Measurements from ENCODE around the gene PPFIA1.

- TF ChIP-seq CTCF (IDR thresholded peaks at IDR 0.05; ENCODE audit: control extremely low read depth in 1 of 3, insufficient read depth in 1 of 3, low read depth in 1 of 3, low read length in 3 of 3) = no peak
- peak; percentile 53 to 72 for TF ChIP-seq POLR2A (IDR thresholded peaks at IDR 0.05; ENCODE audit: control extremely low read depth in 1 of 2, low read depth in 2 of 2, low read length in 2 of 2)
- peak; percentile 43 for TF ChIP-seq E2F6 (IDR thresholded peaks at IDR 0.05)
- TF ChIP-seq ATF2 (IDR thresholded peaks at IDR 0.05; ENCODE audit: low read length) = no peak
- TF ChIP-seq POLR2AphosphoS5 (IDR thresholded peaks at IDR 0.05; ENCODE audit: low read depth, low read length) = no peak
- 0 out of 2 replicates have a peak, but pooled peaks have one; percentile 51 for TF ChIP-seq GABPA (IDR thresholded peaks at IDR 0.05; ENCODE audit: borderline replicate concordance, insufficient read depth, low read length)
- peak; percentile 35; the same call in 1 of the 2 replicates for TF ChIP-seq SP1 (IDR thresholded peaks at IDR 0.05; ENCODE audit: low read depth, low read length)
- no peak for TF ChIP-seq YY1 (IDR thresholded peaks at IDR 0.05; ENCODE audit: low read depth, low read length)
- TF ChIP-seq EP300 (IDR thresholded peaks at IDR 0.05; ENCODE audit: borderline replicate concordance in 1 of 2, low read depth in 2 of 2, low read length in 2 of 2) = no peak
- no peak for TF ChIP-seq SUZ12 (IDR thresholded peaks at IDR 0.05; ENCODE audit: low read length)
- TF ChIP-seq RAD21 (IDR thresholded peaks at IDR 0.05 in 1 of 2, conservative IDR thresholded peaks at IDR 0.05 in 1 of 2; ENCODE audit: low read depth in 2 of 2, low read length in 2 of 2) = no peak
- no peak for TF ChIP-seq TEAD4 (IDR thresholded peaks at IDR 0.05; ENCODE audit: low read depth, low read length)
- no peak for TF ChIP-seq EZH2 (IDR thresholded peaks at IDR 0.05; ENCODE audit: low read depth, low read length, severe bottlenecking)
Observed at GRCh38 chr11:70270104-70270876, at the start of gene PPFIA1.

Data from H1 (cell line).